ENCODE measurements around the gene AGPAT2.

Gene AGPAT2

GRCh38 chr9:136644593-136645351 lies 42.5 kb downstream of the AGPAT2 start:
- no peaks in the 10 kb centered on the region for H3K36me3 ChIP-seq (ENCODE audit: control insufficient read depth in 2 of 2, insufficient read depth in 1 of 2, low read length in 2 of 2)
- H3K4me3 ChIP-seq (ENCODE audit: low read depth, low read length): no peak overlapping the region
- no peak overlapping the region for H3K27ac ChIP-seq (ENCODE audit: extremely low read depth, low read depth, low read length)
- H3K4me1 ChIP-seq (ENCODE audit: control insufficient read depth, insufficient read depth, low read length): no peaks in the 10 kb centered on the region
- ChIA-PET CTCF (interaction anchor here (0.6 to 3.7 kb wide), 13 partner anchors 10 to 458 kb away, joined by 3 to 37 read pairs (median 3); no protein-coding TSS in a partner anchor), POLR2A (no interaction called here)
- H3K9me3 ChIP-seq (ENCODE audit: control insufficient read depth, insufficient read depth, low read depth, low read length): no peaks in the 10 kb centered on the region
- TF ChIP-seq, protein P1, sequence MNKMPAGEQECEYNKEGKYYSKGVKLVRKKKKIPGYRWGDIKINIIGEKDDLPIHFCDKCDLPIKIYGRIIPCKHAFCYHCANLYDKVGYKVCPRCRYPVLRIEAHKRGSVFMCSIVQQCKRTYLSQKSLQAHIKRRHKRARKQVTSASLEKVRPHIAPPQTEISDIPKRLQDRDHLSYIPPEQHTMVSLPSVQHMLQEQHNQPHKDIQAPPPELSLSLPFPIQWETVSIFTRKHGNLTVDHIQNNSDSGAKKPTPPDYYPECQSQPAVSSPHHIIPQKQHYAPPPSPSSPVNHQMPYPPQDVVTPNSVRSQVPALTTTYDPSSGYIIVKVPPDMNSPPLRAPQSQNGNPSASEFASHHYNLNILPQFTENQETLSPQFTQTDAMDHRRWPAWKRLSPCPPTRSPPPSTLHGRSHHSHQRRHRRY (tag by site-specific recombination; IDR thresholded peaks at IDR 0.05): no peak
- no peak for TF ChIP-seq MEIS1 (CRISPR knock-in tag; IDR thresholded peaks at IDR 0.05; ENCODE audit: borderline replicate concordance)
- TF ChIP-seq OVOL3 (tag by site-specific recombination; IDR thresholded peaks at IDR 0.05): no peak
- TF ChIP-seq ZNF701 (tag by site-specific recombination; IDR thresholded peaks at IDR 0.05): no peak
- no peak for TF ChIP-seq ZNF19 (tag by site-specific recombination; IDR thresholded peaks at IDR 0.05; ENCODE audit: low read depth)
- no peak for TF ChIP-seq ZNF514 (tag by site-specific recombination; IDR thresholded peaks at IDR 0.05)
- TF ChIP-seq SP7 (tag by site-specific recombination; IDR thresholded peaks at IDR 0.05): no peak
- TF ChIP-seq ZNF214 (tag by site-specific recombination; IDR thresholded peaks at IDR 0.05; ENCODE audit: borderline replicate concordance): no peak
- TF ChIP-seq ZNF521 (tag by site-specific recombination; IDR thresholded peaks at IDR 0.05): no peak
- no peak; the same call in 1 of the 2 replicates for TF ChIP-seq KLF1 (tag by site-specific recombination; IDR thresholded peaks at IDR 0.05)
- TF ChIP-seq ZNF837 (tag by site-specific recombination; IDR thresholded peaks at IDR 0.05): no peak
- TF ChIP-seq ZNF544 (tag by site-specific recombination; IDR thresholded peaks at IDR 0.05): no peak
- no peak for TF ChIP-seq ZNF202 (tag by site-specific recombination; IDR thresholded peaks at IDR 0.05; ENCODE audit: borderline replicate concordance)
- no peak for TF ChIP-seq ZBTB44 (tag by site-specific recombination; IDR thresholded peaks at IDR 0.05)
- TF ChIP-seq KLF16 (tag by site-specific recombination; IDR thresholded peaks at IDR 0.05): peak; percentile 93; the same call in 1 of the 2 replicates
- TF ChIP-seq ZNF623 (tag by site-specific recombination; IDR thresholded peaks at IDR 0.05): no peak
- TF ChIP-seq, protein P2, sequence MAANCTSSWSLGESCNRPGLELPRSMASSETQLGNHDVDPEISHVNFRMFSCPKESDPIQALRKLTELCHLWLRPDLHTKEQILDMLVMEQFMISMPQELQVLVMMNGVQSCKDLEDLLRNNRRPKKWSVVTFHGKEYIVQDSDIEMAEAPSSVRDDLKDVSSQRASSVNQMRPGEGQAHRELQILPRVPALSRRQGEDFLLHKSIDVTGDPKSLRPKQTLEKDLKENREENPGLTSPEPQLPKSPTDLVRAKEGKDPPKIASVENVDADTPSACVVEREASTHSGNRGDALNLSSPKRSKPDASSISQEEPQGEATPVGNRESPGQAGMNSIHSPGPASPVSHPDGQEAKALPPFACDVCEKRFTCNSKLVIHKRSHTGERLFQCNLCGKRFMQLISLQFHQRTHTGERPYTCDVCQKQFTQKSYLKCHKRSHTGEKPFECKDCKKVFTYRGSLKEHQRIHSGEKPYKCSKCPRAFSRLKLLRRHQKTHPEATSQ (tag by site-specific recombination; IDR thresholded peaks at IDR 0.05): no peak
- TF ChIP-seq ZNF48 (tag by site-specific recombination; IDR thresholded peaks at IDR 0.05): no peak
- peak; percentile 66; the same call in 1 of the 2 replicates for TF ChIP-seq ZSCAN30 (tag by site-specific recombination; IDR thresholded peaks at IDR 0.05)
- TF ChIP-seq TRIM28 (IDR thresholded peaks at IDR 0.05; ENCODE audit: borderline replicate concordance, low read length): no peak
- no peak for TF ChIP-seq ZNF37A (tag by site-specific recombination; IDR thresholded peaks at IDR 0.05)
- TF ChIP-seq, protein P3, sequence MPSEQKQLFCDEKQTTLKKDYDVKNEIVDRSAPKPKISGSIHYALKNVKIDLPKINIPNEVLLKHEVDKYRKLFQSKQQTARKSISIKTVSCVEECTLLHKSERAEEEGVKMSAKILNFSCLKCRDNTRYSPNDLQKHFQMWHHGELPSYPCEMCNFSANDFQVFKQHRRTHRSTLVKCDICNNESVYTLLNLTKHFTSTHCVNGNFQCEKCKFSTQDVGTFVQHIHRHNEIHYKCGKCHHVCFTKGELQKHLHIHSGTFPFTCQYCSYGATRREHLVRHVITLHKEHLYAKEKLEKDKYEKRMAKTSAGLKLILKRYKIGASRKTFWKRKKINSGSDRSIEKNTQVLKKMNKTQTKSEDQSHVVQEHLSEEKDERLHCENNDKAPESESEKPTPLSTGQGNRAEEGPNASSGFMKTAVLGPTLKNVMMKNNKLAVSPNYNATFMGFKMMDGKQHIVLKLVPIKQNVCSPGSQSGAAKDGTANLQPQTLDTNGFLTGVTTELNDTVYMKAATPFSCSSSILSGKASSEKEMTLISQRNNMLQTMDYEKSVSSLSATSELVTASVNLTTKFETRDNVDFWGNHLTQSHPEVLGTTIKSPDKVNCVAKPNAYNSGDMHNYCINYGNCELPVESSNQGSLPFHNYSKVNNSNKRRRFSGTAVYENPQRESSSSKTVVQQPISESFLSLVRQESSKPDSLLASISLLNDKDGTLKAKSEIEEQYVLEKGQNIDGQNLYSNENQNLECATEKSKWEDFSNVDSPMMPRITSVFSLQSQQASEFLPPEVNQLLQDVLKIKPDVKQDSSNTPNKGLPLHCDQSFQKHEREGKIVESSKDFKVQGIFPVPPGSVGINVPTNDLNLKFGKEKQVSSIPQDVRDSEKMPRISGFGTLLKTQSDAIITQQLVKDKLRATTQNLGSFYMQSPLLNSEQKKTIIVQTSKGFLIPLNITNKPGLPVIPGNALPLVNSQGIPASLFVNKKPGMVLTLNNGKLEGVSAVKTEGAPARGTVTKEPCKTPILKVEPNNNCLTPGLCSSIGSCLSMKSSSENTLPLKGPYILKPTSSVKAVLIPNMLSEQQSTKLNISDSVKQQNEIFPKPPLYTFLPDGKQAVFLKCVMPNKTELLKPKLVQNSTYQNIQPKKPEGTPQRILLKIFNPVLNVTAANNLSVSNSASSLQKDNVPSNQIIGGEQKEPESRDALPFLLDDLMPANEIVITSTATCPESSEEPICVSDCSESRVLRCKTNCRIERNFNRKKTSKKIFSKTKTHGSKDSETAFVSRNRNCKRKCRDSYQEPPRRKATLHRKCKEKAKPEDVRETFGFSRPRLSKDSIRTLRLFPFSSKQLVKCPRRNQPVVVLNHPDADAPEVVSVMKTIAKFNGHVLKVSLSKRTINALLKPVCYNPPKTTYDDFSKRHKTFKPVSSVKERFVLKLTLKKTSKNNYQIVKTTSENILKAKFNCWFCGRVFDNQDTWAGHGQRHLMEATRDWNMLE (tag by site-specific recombination; conservative IDR thresholded peaks at IDR 0.05; ENCODE audit: low read depth): no peak
- TF ChIP-seq ZNF148 (tag by site-specific recombination; IDR thresholded peaks at IDR 0.05; ENCODE audit: borderline replicate concordance): no peak
